Measurements from ENCODE around the gene TOR1B.

TOR1B gene

GRCh38 chr9:129811967-129812363, 9.0 kb downstream of the TOR1B start:
- intact Hi-C loops (cut with DNase I): no loop called here
- DNase-seq: no peak

- intact Hi-C loops (cut with DNase I): no loop called here
- no peak for DNase-seq
Measured at GRCh38 chr9:129812385-129812784, 9.4 kb downstream of the TOR1B start.

- intact Hi-C loops (cut with DNase I): no loop called here
- DNase-seq: no peak
Measured at GRCh38 chr9:129813661-129814060, 10.7 kb downstream of the TOR1B start.

- no peak for DNase-seq
- intact Hi-C loops (cut with DNase I): no loop called here
Measured at GRCh38 chr9:129814432-129815223, 11.6 kb downstream of the TOR1B start.

DNA sequence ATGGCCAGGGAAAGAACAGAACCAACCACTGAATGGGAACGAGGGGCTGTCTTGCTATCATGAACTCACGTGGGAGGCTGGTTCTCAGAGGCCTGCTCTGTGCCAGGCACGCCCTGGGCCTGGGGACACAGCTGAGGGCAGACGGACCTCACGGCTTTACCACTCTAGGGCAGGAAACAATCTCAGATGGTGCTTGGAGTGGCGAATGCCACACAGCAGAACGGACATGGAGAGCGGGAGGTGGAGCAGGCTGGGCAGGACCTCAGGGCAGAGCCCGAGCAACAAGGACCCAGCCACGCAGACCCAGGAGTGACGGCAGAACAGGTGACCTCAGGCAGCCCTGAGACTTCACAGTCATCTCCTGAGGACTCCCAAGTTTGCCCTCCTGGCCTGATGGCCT, 12.3 kb downstream of the TOR1B start:
- DNase-seq: no peak
- intact Hi-C loops (cut with DNase I): no loop called here

DNA sequence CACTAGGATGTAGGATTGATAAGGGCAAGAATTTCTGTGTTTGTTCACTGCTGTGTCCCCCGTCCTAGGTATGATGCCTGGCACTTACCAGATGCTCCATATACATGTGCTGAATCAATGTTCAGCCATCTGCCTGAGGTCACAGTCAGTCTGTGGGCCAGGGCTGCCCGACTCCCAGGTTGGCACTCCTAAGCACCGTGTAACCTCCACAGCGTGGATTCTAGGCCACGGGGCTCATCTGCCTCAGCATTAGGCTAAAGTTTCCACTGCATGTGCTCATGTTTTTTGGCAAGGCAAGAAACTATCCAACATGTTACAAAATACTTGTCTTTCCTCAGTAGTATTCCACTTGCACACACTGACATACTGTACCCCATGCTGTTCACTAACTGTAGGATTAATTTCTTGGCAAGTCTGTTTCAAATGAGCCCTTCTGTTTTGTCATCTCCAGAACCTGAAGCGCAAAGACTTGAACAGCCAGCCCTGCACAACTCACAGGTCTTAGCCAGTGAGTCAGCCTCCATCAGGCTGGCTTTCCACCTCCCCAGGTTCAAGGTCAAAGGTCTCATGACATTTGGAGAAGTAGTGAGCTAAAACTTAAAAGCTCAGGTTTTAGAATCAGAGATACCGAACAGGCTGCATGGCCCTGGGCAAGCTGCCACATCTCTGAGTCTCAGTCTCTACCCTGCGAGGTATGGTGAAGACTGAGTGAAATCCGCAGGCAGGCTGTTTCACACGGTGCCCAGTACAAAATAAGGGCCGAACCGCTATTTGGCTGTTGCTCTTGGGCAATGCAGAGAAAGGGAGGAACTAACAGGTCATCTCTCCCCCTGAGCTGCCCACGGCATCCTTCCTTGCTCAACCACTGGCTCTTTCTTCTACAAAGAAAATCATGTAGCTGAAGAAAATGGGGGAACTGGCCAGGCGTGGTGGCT, 13.8 kb downstream of the TOR1B start:
- intact Hi-C loops (cut with DNase I): no loop called here
- no peak for DNase-seq

GRCh38 chr9:129822898-129823541, 20.0 kb downstream of the TOR1B start:
- no peak for DNase-seq
- intact Hi-C loops (cut with DNase I): no loop called here

DNA sequence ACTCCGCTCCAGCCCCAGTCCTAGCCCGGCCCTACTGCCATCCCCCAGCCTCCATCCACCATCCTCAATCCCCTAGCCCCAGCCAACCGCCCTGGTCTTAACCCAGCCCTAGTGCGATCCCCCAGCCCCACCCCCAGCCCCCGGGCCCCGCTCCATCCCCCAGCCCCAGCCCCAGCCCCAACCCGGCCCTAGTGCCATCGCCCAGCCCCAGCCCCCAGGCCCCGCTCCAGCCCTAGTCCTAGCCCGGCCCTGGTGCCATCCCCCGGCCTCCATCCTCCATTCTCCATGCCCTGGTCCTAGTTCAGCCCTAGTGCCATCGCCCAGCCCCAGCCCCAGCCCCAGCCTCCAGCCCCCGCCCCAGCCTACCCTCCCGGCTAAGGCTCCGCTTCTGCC, 20.6 kb downstream of the TOR1B start:
- intact Hi-C loops (cut with DNase I): no loop called here

DNA sequence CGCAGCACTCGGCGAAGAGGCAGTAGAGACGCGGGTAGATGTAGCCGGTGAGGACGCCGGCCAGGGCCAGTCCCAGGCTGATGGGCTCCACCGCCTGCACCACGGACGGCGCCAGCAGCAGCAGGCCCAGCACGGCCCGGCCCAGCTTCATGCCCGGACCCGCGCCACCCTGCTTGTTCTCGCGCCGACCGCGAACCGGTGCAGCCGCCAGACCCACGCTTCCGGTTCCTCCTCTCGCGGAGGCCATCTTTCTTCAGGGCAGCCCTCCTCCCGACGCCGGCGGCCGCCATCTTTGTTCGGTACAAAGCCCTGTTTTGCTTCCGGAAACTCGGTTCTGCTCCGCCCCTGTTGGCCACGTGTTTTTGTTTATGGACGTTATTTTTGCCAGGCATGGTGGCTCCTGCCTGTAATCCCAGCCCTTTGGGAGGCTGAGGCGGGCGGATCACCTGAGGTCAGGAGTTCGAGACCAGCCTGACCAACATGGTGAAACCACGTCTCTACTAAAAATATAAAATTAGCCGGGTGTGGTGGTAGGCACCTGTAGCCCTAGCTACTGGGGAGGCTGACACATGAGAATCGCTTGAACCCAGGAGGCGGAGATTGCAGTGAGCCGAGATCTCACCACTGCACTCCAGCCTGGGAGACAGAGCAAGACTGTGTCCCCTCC, 21.1 kb downstream of the TOR1B start, which contains the start of gene TOR1A:
Gene TOR1A (minus strand): TSS at position 202 of the 667 bp plus-strand sequence. CDS start 51 bp downstream, at position 151.
- intact Hi-C loops (cut with DNase I): loop anchor here (1.0 kb wide), 1 partner anchor 21 kb away; the partner anchor contains the start of gene TOR1B
- DNase-seq: peak; percentile 90 to 98 (median 94)

More for the DNA sequence above, 20.6 kb downstream of the TOR1B start:
- no peak for DNase-seq

GRCh38 chr9:129826344-129826743, 23.4 kb downstream of the TOR1B start:
- intact Hi-C loops (cut with DNase I): no loop called here
- DNase-seq: no peak

DNA sequence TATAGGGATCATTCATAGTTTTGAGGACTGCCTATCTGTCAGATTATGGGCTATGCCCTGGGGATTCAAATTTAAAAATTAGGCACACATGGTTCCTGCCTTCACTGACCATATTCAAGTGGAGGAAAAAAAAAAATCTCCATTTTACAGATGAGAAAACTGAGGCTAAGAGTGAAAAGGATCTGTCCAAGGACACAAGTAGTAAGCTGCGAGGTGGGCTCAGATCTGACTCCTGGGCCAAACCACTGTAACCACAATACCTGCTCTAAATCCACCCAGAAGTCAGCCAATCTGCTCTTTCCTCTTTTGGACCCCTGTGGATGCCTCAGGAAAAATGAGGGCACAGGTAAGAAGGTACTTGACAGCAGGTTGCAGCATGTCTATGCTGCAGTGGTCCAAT, 23.8 kb downstream of the TOR1B start:
- DNase-seq: no peak
- intact Hi-C loops (cut with DNase I): no loop called here

- intact Hi-C loops (cut with DNase I): no loop called here
- no peak for DNase-seq
Measured at GRCh38 chr9:129828051-129828450, 25.1 kb downstream of the TOR1B start.

DNA sequence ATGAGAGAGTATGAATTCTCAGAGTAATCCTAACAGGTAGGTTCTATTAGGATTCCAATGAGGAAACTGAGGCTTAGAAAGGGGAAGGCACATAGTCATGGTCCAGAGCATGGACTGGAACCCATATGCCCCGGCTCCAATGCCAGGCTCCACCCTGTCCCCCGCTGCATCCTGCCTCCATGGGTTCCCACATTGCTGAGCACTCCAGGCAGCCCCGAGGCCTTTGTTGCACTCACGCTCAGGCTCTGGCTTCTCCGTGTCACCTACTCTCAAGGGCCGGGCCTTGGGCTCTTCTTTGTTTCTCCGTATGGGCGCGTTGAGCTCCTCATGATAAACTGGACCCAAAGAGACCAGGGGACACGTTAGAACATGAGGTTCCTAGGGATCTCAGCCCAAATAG, 26.0 kb downstream of the TOR1B start:
- DNase-seq: no peak
- intact Hi-C loops (cut with DNase I): no loop called here

GRCh38 chr9:129832982-129833381, 30.0 kb downstream of the TOR1B start:
- intact Hi-C loops (cut with DNase I): no loop called here
- no peak for DNase-seq

DNA sequence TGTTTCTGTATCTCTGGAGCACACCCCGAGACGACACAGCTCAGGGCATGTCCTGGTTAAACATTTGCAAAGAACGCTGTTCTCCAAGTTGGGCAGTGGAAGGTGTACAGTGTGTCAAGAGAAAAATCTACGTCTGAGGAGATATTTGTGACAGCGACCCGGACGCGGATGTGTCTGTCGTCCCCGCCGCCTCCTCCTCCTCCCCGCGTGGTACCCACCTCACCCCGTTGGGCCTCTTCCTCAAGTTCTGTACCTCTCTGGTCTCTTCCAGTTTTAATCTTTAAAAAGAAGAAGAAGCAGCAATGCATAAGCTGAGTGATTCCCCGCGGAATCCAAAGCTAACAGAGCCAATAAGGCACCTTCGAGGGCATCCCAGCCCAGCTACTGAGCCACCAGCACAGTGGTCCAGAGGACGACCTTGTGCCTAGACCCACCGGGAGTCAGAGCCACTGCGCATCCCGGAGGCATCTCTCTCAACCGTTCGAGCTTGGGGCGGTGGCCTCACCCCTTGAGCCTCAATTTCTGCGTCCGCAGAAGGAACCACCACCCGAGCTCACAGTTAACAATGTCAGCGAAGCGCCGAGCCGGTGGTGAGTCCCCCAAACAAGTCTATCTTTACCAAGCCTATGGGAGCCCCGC, 31.6 kb downstream of the TOR1B start:
- peak in 2 of 10 donors; percentile 18 to 27 for DNase-seq
- intact Hi-C loops (cut with DNase I): loop anchor here (1.0 to 5.0 kb wide), 2 partner anchors 22 to 53 kb away; no protein-coding TSS in a partner anchor

- peak; percentile 88 to 100 (median 94) for DNase-seq
- intact Hi-C loops (cut with DNase I): loop anchor here (1.0 to 5.0 kb wide), 2 partner anchors 21 to 52 kb away; no protein-coding TSS in a partner anchor
Measured at GRCh38 chr9:129835128-129835859, 32.3 kb downstream of the TOR1B start, which contains the start of the genes C9orf78 and USP20. Gene C9orf78 (minus strand): TSS chr9:129835275. CDS start chr9:129835221, 54 bp downstream. Gene USP20 (plus strand): TSS chr9:129835458. CDS start chr9:129852556, 17,098 bp downstream.

DNA sequence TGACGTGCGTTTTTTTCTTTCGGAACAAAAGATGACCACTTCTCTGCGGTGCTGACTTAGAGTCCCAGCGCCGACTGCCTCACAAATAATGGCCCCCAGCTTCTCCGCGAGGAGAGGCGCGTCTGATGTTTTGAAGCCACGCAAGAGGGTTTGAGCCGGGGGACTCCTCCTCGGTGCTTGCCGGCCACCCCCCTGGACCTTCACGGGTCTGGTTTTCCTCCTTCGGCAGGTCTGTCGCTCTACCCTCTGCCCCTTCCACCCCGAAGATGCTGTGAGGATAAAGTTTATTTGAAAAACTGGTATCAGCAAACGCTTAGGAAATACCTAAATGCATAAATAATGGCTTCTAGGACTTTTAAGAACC, 32.9 kb downstream of the TOR1B start:
- no peak for DNase-seq
- intact Hi-C loops (cut with DNase I): loop anchor here (1.0 to 5.0 kb wide), 2 partner anchors 20 to 51 kb away; no protein-coding TSS in a partner anchor

- intact Hi-C loops (cut with DNase I): loop anchor here (5.0 kb wide), 1 partner anchor 51 kb away; no protein-coding TSS in a partner anchor
- DNase-seq: no peak
Measured at GRCh38 chr9:129836311-129837007, 33.5 kb downstream of the TOR1B start.
